Neural cell (in vitro differentiated cells): ENCODE results near the gene CCDC63. TPM values are rescaled to one million over a fixed set of nuclear protein-coding genes. Genes with fewer than 3 reads are reported as not detected.

ENCODE experiments used
- H2AFZ ChIP-seq: fragments of 200-600, 300-800 bp; sonication (generic), shearing (Covaris generic); 2 replicates; pipeline ENCODE4 v1.6.0; 2014; ENCODE audit warnings: low read depth, mild to moderate bottlenecking, antibody characterized with exemption, low read length, moderate library complexity
- H3F3A ChIP-seq: fragments of 200-600 bp; shearing (Covaris generic); 2 replicates; pipeline ENCODE4 v1.6.1; 2016; ENCODE audit warnings: mild to moderate bottlenecking, moderate library complexity, mixed read lengths, antibody characterized with exemption, low read length; ENCODE audit not compliant: insufficient read depth, poor library complexity, severe bottlenecking
- H3K27ac ChIP-seq: fragments of 200-600, 300-800 bp; sonication (generic), shearing (Covaris generic); 2 replicates; pipeline ENCODE4 v1.5.1; 2014; ENCODE audit warnings: mild to moderate bottlenecking, low read length, moderate library complexity
- H3K27me3 ChIP-seq: fragments of 300-800, 200-600 bp; sonication (generic), shearing (Covaris generic); 2 replicates; pipeline ENCODE4 v1.6.0; 2014; ENCODE audit warnings: mild to moderate bottlenecking, low read depth, low read length, moderate library complexity; ENCODE audit not compliant: insufficient read depth
- H3K36me3 ChIP-seq: fragments of 300-800, 200-600 bp; sonication (generic), shearing (Covaris generic); 2 replicates; pipeline ENCODE4 v1.5.1; 2014; ENCODE audit warnings: mild to moderate bottlenecking, antibody characterized with exemption, low read length, moderate library complexity; ENCODE audit not compliant: insufficient read depth
- H3K4me2 ChIP-seq: fragments of 300-800, 200-600 bp; sonication (generic), shearing (Covaris generic); 2 replicates; pipeline ENCODE4 v1.6.0; 2014; ENCODE audit warnings: mild to moderate bottlenecking, low read length
- H3K4me3 ChIP-seq: fragments of 300-800, 200-600 bp; sonication (generic), shearing (Covaris generic); 2 replicates; pipeline ENCODE4 v1.5.1; 2014; ENCODE audit warnings: mild to moderate bottlenecking, low read length, moderate library complexity
- H3K79me2 ChIP-seq: fragments of 200-600 bp; shearing (Covaris generic); replicated peaks from 2 replicates; pipeline ENCODE4 v1.6.0; 2014; ENCODE audit warnings: mild to moderate bottlenecking, low read length, moderate library complexity; ENCODE audit not compliant: insufficient read depth
- H3K9ac ChIP-seq: fragments of 300-800, 200-600 bp; sonication (generic), shearing (Covaris generic); 2 replicates; pipeline ENCODE4 v1.6.1; 2016; ENCODE audit warnings: mild to moderate bottlenecking, low read length, mixed read lengths
- H3K9me2 ChIP-seq: fragments of 200-600 bp; shearing (Covaris generic); 2 replicates; pipeline ENCODE4 v1.6.1; 2016; ENCODE audit warnings: mild to moderate bottlenecking, low read length, mixed read lengths; ENCODE audit not compliant: insufficient read depth
- H3K9me3 ChIP-seq: fragments of 200-600, 300-800 bp; sonication (generic), shearing (Covaris generic); 2 replicates; pipeline ENCODE4 v1.6.1; 2016; ENCODE audit warnings: mild to moderate bottlenecking, mixed run types, low read length, moderate library complexity, mixed read lengths
- H4K20me1 ChIP-seq: fragments of 200-600 bp; shearing (Covaris generic); 2 replicates; pipeline ENCODE4 v1.6.1; 2016; ENCODE audit warnings: mild to moderate bottlenecking, mixed run types; ENCODE audit not compliant: insufficient read depth
- EP300 ChIP-seq: fragments of 450-650 bp; conservative IDR thresholded peaks from 2 replicates; pipeline ENCODE4 v1.6.1; 2014; ENCODE audit warnings: antibody characterized with exemption, mild to moderate bottlenecking, moderate library complexity; ENCODE audit not compliant: poor library complexity, severe bottlenecking
- EZH2 ChIP-seq: fragments of 200-600, 300-800 bp; shearing (Covaris generic), sonication (generic); IDR thresholded peaks from 2 replicates; pipeline ENCODE4 v1.6.1; 2014; ENCODE audit warnings: antibody characterized with exemption, low read length, borderline replicate concordance, mild to moderate bottlenecking; ENCODE audit not compliant: insufficient read depth, poor library complexity, severe bottlenecking
- MXI1 ChIP-seq: fragments of 450-650 bp; conservative IDR thresholded peaks from 2 replicates; pipeline ENCODE4 v1.6.1; 2014; ENCODE audit warnings: antibody characterized with exemption, mild to moderate bottlenecking; ENCODE audit not compliant: poor library complexity, severe bottlenecking
- POLR2AphosphoS5 ChIP-seq: IDR thresholded peaks from 2 replicates; pipeline ENCODE4 v1.6.1; 2012
- RAD21 ChIP-seq: fragments of 450-650 bp; conservative IDR thresholded peaks from 2 replicates; pipeline ENCODE4 v1.6.1; 2014; ENCODE audit warnings: antibody characterized with exemption, mild to moderate bottlenecking, moderate library complexity
- SMC3 ChIP-seq: fragments of 450-650 bp; conservative IDR thresholded peaks from 2 replicates; pipeline ENCODE4 v1.6.1; 2014; ENCODE audit warnings: antibody characterized with exemption, mild to moderate bottlenecking, moderate library complexity; ENCODE audit not compliant: poor library complexity
- TAF1 ChIP-seq: IDR thresholded peaks from 2 replicates; pipeline ENCODE4 v1.6.1; 2012; ENCODE audit warnings: low read depth
- polyA plus RNA-seq: library from polyadenylated mRNA; depleted of rRNA; stranded (reverse); fragments of >200 nt; gene quantifications from 2 replicates; pipeline ENCODE4 v1.2.3, GENCODE V29; 2014
- TF ChIP-seq, protein P1 (sequence below): fragments of 450-650 bp; IDR thresholded peaks from 2 replicates; pipeline ENCODE4 v1.5.1; 2014; ENCODE audit warnings: antibody characterized with exemption, mild to moderate bottlenecking, moderate library complexity; ENCODE audit not compliant: poor library complexity, severe bottlenecking
- TF ChIP-seq, protein P2 (sequence below): IDR thresholded peaks from 2 replicates; pipeline ENCODE4 v1.6.1; 2012; ENCODE audit warnings: borderline replicate concordance

Gene CCDC63
- polyA plus RNA-seq, 1 donor from 2014 or later: not detected

DNA sequence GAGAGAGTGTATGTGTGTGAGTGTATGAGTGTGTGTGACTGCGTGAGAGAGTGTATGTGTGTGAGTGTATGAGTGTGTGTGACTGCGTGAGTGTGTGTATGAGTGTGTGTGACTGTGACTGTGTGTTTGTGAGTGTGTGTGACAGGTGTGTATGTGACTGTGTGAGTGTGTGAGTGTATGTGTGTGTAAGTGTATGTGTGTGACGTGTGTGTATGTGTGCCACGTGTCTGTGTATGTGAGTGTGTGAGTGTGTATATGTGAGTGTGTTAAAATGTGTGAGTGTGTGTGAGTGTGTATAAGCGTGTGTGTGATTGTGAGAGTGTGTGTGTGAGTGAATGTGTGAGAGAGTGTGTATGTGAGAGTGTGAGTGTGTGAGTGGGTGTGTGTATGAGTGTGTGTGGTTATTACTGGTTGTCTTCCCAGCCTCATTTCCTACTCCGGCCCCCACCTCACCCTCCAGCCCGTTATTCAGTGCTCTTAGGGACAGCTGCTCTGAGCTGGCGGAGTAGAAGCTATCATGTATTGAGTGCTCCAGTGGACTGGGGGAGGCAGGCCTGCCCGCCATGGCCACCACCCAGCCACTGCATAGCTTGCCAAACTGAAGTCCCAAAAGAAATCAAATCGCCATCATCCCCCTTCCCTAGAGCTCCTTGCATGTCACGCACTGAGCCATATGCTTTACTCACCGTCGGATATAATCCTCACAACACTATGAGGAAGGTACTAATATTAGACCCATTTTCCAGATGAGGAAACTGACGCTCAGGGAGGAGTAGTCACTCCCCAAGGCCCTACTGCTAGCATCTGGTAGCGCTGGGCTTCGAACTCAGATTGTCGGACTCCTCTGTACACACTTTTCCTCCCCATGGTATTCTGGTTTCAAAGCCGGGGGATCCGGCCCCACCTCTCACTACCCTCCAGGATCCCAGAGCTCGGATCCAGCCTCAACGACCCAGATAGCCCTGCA lies 83.8 kb downstream of the CCDC63 start:
- TF ChIP-seq SMC3 (no peak), RAD21 (no peak), MXI1 (no peak), EZH2 (no peak), TAF1 (no peak), EP300 (no peak), POLR2AphosphoS5 (no peak)
- TF ChIP-seq, protein P1, sequence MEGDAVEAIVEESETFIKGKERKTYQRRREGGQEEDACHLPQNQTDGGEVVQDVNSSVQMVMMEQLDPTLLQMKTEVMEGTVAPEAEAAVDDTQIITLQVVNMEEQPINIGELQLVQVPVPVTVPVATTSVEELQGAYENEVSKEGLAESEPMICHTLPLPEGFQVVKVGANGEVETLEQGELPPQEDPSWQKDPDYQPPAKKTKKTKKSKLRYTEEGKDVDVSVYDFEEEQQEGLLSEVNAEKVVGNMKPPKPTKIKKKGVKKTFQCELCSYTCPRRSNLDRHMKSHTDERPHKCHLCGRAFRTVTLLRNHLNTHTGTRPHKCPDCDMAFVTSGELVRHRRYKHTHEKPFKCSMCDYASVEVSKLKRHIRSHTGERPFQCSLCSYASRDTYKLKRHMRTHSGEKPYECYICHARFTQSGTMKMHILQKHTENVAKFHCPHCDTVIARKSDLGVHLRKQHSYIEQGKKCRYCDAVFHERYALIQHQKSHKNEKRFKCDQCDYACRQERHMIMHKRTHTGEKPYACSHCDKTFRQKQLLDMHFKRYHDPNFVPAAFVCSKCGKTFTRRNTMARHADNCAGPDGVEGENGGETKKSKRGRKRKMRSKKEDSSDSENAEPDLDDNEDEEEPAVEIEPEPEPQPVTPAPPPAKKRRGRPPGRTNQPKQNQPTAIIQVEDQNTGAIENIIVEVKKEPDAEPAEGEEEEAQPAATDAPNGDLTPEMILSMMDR: no peak
- TF ChIP-seq, protein P2, sequence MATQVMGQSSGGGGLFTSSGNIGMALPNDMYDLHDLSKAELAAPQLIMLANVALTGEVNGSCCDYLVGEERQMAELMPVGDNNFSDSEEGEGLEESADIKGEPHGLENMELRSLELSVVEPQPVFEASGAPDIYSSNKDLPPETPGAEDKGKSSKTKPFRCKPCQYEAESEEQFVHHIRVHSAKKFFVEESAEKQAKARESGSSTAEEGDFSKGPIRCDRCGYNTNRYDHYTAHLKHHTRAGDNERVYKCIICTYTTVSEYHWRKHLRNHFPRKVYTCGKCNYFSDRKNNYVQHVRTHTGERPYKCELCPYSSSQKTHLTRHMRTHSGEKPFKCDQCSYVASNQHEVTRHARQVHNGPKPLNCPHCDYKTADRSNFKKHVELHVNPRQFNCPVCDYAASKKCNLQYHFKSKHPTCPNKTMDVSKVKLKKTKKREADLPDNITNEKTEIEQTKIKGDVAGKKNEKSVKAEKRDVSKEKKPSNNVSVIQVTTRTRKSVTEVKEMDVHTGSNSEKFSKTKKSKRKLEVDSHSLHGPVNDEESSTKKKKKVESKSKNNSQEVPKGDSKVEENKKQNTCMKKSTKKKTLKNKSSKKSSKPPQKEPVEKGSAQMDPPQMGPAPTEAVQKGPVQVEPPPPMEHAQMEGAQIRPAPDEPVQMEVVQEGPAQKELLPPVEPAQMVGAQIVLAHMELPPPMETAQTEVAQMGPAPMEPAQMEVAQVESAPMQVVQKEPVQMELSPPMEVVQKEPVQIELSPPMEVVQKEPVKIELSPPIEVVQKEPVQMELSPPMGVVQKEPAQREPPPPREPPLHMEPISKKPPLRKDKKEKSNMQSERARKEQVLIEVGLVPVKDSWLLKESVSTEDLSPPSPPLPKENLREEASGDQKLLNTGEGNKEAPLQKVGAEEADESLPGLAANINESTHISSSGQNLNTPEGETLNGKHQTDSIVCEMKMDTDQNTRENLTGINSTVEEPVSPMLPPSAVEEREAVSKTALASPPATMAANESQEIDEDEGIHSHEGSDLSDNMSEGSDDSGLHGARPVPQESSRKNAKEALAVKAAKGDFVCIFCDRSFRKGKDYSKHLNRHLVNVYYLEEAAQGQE: no peak
- no peak overlapping the region for H3K4me2 ChIP-seq
- no peaks in the 10 kb centered on the region for H3K27me3 ChIP-seq

DNA sequence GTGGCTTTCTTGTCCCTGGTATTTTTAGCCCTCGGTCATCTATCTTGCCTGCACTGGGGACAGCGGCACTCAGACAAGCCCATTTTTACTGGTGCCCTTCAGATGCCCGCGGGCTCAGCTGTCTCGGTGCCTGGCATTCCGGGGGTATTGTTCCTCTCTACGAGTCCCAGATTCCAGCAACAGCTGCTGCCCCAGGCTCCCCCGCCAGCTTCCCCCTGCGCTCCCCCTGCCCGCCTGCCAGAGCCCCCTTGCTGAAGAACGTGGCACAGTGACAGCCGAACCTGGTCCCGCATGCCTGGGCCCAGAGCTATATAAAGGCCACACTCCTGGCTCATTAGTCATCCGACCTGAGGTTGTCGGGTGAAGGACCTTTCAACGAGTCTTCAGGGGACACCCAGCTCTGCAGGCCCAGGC lies 84.5 kb downstream of the CCDC63 start:
- Histone ChIP-seq H3K4me2 (no peak overlapping the region), H3K9ac (no peak overlapping the region), H3K4me3 (no peak overlapping the region), H3K27me3 (no peaks in the 10 kb centered on the region), H4K20me1 (no peaks in the 10 kb centered on the region), H3K9me3 (no peaks in the 10 kb centered on the region), H3K27ac (no peak overlapping the region), H2AFZ (no peak overlapping the region), H3K9me2 (no peaks in the 10 kb centered on the region), H3K79me2 (no peaks in the 10 kb centered on the region), H3K36me3 (no peaks in the 10 kb centered on the region), H3F3A (no peaks in the 10 kb centered on the region)
- TF ChIP-seq TAF1: no peak
- TF ChIP-seq EP300: no peak
- TF ChIP-seq RAD21: no peak
- no peak for TF ChIP-seq POLR2AphosphoS5
- TF ChIP-seq, protein P1: no peak
- TF ChIP-seq EZH2: no peak
- no peak for TF ChIP-seq SMC3
- TF ChIP-seq MXI1: no peak
- TF ChIP-seq, protein P2: no peak

More for the DNA sequence above, 83.8 kb downstream of the CCDC63 start:
- Histone ChIP-seq H3K9me2 (no peaks in the 10 kb centered on the region), H3K27ac (no peak overlapping the region), H3K9ac (no peak overlapping the region), H3F3A (no peaks in the 10 kb centered on the region), H3K4me3 (no peak overlapping the region), H2AFZ (no peak overlapping the region), H4K20me1 (no peaks in the 10 kb centered on the region), H3K9me3 (no peaks in the 10 kb centered on the region), H3K79me2 (no peaks in the 10 kb centered on the region), H3K36me3 (no peaks in the 10 kb centered on the region)
